Karpas-422 (cell line): ENCODE measurements around the gene DUS3L. TPM values are rescaled to one million over a fixed set of nuclear protein-coding genes. Genes with fewer than 3 reads are reported as not detected.

Experiments
- DNase-seq: peaks from one replicate; pipeline ENCODE4 v3.0.0-alpha.2; 2015
- H2AFZ ChIP-seq: fragments of 200-600 bp; sonication (generic); 2 replicates; pipeline ENCODE4 v1.6.1; 2014; ENCODE audit warnings: antibody characterized with exemption, low read length, mixed read lengths
- H3K27ac ChIP-seq: fragments of 200-600 bp; sonication (generic); 2 replicates; pipeline ENCODE4 v1.5.1; 2014; ENCODE audit warnings: mild to moderate bottlenecking, low read length, moderate library complexity
- H3K27me3 ChIP-seq: fragments of 200-600 bp; sonication (generic); 2 replicates; pipeline ENCODE4 v1.6.1; 2014; ENCODE audit warnings: low read length, mixed read lengths
- H3K36me3 ChIP-seq: fragments of 200-600 bp; sonication (generic); 2 replicates; pipeline ENCODE4 v1.6.1; 2014; ENCODE audit warnings: low read length, mixed read lengths; ENCODE audit not compliant: insufficient read depth
- H3K4me1 ChIP-seq: fragments of 200-600 bp; sonication (generic); 2 replicates; pipeline ENCODE4 v1.6.1; 2014; ENCODE audit warnings: mild to moderate bottlenecking, low read length, mixed read lengths
- H3K4me2 ChIP-seq: fragments of 200-600 bp; sonication (generic); 2 replicates; pipeline ENCODE4 v1.6.1; 2014; ENCODE audit warnings: low read length, low read depth, mild to moderate bottlenecking; ENCODE audit not compliant: poor library complexity, severe bottlenecking
- H3K4me3 ChIP-seq: fragments of 200-600 bp; sonication (generic); 2 replicates; pipeline ENCODE4 v1.5.1; 2014; ENCODE audit warnings: mild to moderate bottlenecking, antibody characterized with exemption, low read length, mixed read lengths
- H3K79me2 ChIP-seq: fragments of 200-600 bp; sonication (generic); 2 replicates; pipeline ENCODE4 v1.6.1; 2014; ENCODE audit warnings: mild to moderate bottlenecking, low read length, mixed read lengths
- H3K9ac ChIP-seq: fragments of 200-600 bp; sonication (generic); 2 replicates; pipeline ENCODE4 v1.6.0; 2014; ENCODE audit warnings: low read length
- H3K9me2 ChIP-seq: fragments of 200-600 bp; sonication (generic), shearing (Covaris generic); replicated peaks from 2 replicates; pipeline ENCODE4 v1.6.0; 2014; ENCODE audit warnings: mild to moderate bottlenecking, low read length, moderate library complexity; ENCODE audit not compliant: insufficient read depth
- H3K9me3 ChIP-seq: fragments of 300-700, 200-600 bp; sonication (generic); 2 replicates; pipeline ENCODE4 v1.6.1; 2014; ENCODE audit warnings: low read length, mixed read lengths
- H4K20me1 ChIP-seq: fragments of 200-600 bp; sonication (generic); 2 replicates; pipeline ENCODE4 v1.6.1; 2014; ENCODE audit warnings: mild to moderate bottlenecking, antibody characterized with exemption, low read length, low read depth; ENCODE audit not compliant: insufficient read depth
- total RNA-seq: library from RNA; depleted of rRNA; stranded (reverse); fragments of >200 nt; shearing (Covaris generic); gene quantifications from 2 replicates; pipeline ENCODE4 v1.2.3, GENCODE V29; 2014; ENCODE audit warnings: low replicate concordance

Gene DUS3L
- total RNA-seq, 1 experiment from 2014 or later, result 21.7 TPM

- H3K4me1 ChIP-seq, result peaks cover 5% of the 10 kb centered on the region
- H3K27me3 ChIP-seq, result no peaks in the 10 kb centered on the region
- H3K27ac ChIP-seq, result no peak overlapping the region
- no peak overlapping the region for H3K4me3 ChIP-seq
- H4K20me1 ChIP-seq, result no peaks in the 10 kb centered on the region
- H3K79me2 ChIP-seq, result peaks cover 6% of the 10 kb centered on the region; the same call in 1 of the 2 replicates
- H3K9me2 ChIP-seq, result no peaks in the 10 kb centered on the region
- no peaks in the 10 kb centered on the region for H3K9me3 ChIP-seq
- no peak for DNase-seq
- no peak overlapping the region for H3K4me2 ChIP-seq
- no peak overlapping the region for H3K9ac ChIP-seq
- H2AFZ ChIP-seq, result no peak overlapping the region
- H3K36me3 ChIP-seq, result peaks cover 5% of the 10 kb centered on the region; the same call in 1 of the 2 replicates
Measured at GRCh38 chr19:5793188-5793587, 2.2 kb upstream of the DUS3L start.

GRCh38 chr19:5792224-5792623 is 1.3 kb upstream of the DUS3L start:
- no peak for DNase-seq
- Histone ChIP-seq H3K4me2 (no peak overlapping the region), H3K27ac (no peak overlapping the region)

GRCh38 chr19:5789886-5790558 is 941 bp downstream of the DUS3L start:
- no peaks in the 10 kb centered on the region for H3K9me3 ChIP-seq
- no peak overlapping the region for H2AFZ ChIP-seq
- H3K4me2 ChIP-seq, result peak overlapping the region; percentile 66
- H4K20me1 ChIP-seq, result no peaks in the 10 kb centered on the region
- H3K9ac ChIP-seq, result peak overlapping the region; percentile 53; the same call in 1 of the 2 replicates
- H3K79me2 ChIP-seq, result peaks cover 6% of the 10 kb centered on the region; the same call in 1 of the 2 replicates
- H3K36me3 ChIP-seq, result peaks cover 5% of the 10 kb centered on the region; the same call in 1 of the 2 replicates
- peaks cover 5% of the 10 kb centered on the region for H3K4me1 ChIP-seq
- no peak overlapping the region for H3K27ac ChIP-seq
- peak overlapping the region; percentile 74 for H3K4me3 ChIP-seq
- H3K27me3 ChIP-seq, result no peaks in the 10 kb centered on the region
- DNase-seq, result no peak
- no peaks in the 10 kb centered on the region for H3K9me2 ChIP-seq

More at GRCh38 chr19:5792224-5792623, 1.3 kb upstream of the DUS3L start:
- Histone ChIP-seq H4K20me1 (no peaks in the 10 kb centered on the region), H3K9ac (no peak overlapping the region), H3K4me1 (peaks cover 5% of the 10 kb centered on the region), H3K9me3 (no peaks in the 10 kb centered on the region), H3K27me3 (no peaks in the 10 kb centered on the region), H2AFZ (no peak overlapping the region), H3K36me3 (peaks cover 5% of the 10 kb centered on the region; the same call in 1 of the 2 replicates), H3K4me3 (no peak overlapping the region), H3K79me2 (peaks cover 6% of the 10 kb centered on the region; the same call in 1 of the 2 replicates), H3K9me2 (no peaks in the 10 kb centered on the region)

GRCh38 chr19:5789351-5789761 is 1.6 kb downstream of the DUS3L start:
- Histone ChIP-seq H3K36me3 (peaks cover 5% of the 10 kb centered on the region; the same call in 1 of the 2 replicates), H3K27me3 (no peaks in the 10 kb centered on the region), H2AFZ (no peak overlapping the region), H3K4me3 (no peak overlapping the region), H3K9me3 (no peaks in the 10 kb centered on the region), H3K9me2 (no peaks in the 10 kb centered on the region), H3K9ac (no peak overlapping the region), H3K4me2 (no peak overlapping the region), H3K79me2 (peaks cover 6% of the 10 kb centered on the region; the same call in 1 of the 2 replicates), H3K4me1 (peaks cover 5% of the 10 kb centered on the region), H3K27ac (no peak overlapping the region), H4K20me1 (no peaks in the 10 kb centered on the region)
- DNase-seq, result no peak

- Histone ChIP-seq H2AFZ (no peak overlapping the region), H3K27ac (no peak overlapping the region), H3K9me3 (no peaks in the 10 kb centered on the region), H3K4me2 (no peak overlapping the region), H3K27me3 (no peaks in the 10 kb centered on the region), H3K4me1 (peaks cover 5% of the 10 kb centered on the region), H3K9me2 (no peaks in the 10 kb centered on the region), H3K79me2 (peaks cover 6% of the 10 kb centered on the region; the same call in 1 of the 2 replicates), H3K9ac (no peak overlapping the region), H3K36me3 (peaks cover 5% of the 10 kb centered on the region; the same call in 1 of the 2 replicates), H4K20me1 (no peaks in the 10 kb centered on the region), H3K4me3 (no peak overlapping the region)
- DNase-seq, result no peak
Measured at GRCh38 chr19:5788422-5788821, 2.5 kb downstream of the DUS3L start.

- no peak overlapping the region for H3K4me3 ChIP-seq
- H3K9ac ChIP-seq, result no peak overlapping the region
- no peak overlapping the region for H3K27ac ChIP-seq
- H3K79me2 ChIP-seq, result peaks cover 6% of the 10 kb centered on the region; the same call in 1 of the 2 replicates
- H3K27me3 ChIP-seq, result no peaks in the 10 kb centered on the region
- no peak overlapping the region for H2AFZ ChIP-seq
- H3K36me3 ChIP-seq, result peaks cover 5% of the 10 kb centered on the region; the same call in 1 of the 2 replicates
- H3K9me3 ChIP-seq, result no peaks in the 10 kb centered on the region
- H4K20me1 ChIP-seq, result no peaks in the 10 kb centered on the region
- H3K4me2 ChIP-seq, result no peak overlapping the region
- peaks cover 5% of the 10 kb centered on the region for H3K4me1 ChIP-seq
- no peak for DNase-seq
- no peaks in the 10 kb centered on the region for H3K9me2 ChIP-seq
Measured at GRCh38 chr19:5787409-5788182, 3.4 kb downstream of the DUS3L start.

GRCh38 chr19:5786593-5787408 is 4.2 kb downstream of the DUS3L start:
- DNase-seq, result no peak
- H3K27ac ChIP-seq, result no peak overlapping the region

More at GRCh38 chr19:5786593-5787408, 4.2 kb downstream of the DUS3L start:
- peaks cover 5% of the 10 kb centered on the region; the same call in 1 of the 2 replicates for H3K36me3 ChIP-seq
- no peak overlapping the region for H2AFZ ChIP-seq
- peaks cover 5% of the 10 kb centered on the region for H3K4me1 ChIP-seq
- H3K9me3 ChIP-seq, result no peaks in the 10 kb centered on the region
- no peak overlapping the region for H3K4me3 ChIP-seq
- H3K4me2 ChIP-seq, result no peak overlapping the region
- H4K20me1 ChIP-seq, result no peaks in the 10 kb centered on the region
- H3K27me3 ChIP-seq, result no peaks in the 10 kb centered on the region
- peaks cover 6% of the 10 kb centered on the region; the same call in 1 of the 2 replicates for H3K79me2 ChIP-seq
- no peak overlapping the region for H3K9ac ChIP-seq
- H3K9me2 ChIP-seq, result no peaks in the 10 kb centered on the region
